Measurements from ENCODE around the gene ADAM15.

ADAM15 gene, protein sequence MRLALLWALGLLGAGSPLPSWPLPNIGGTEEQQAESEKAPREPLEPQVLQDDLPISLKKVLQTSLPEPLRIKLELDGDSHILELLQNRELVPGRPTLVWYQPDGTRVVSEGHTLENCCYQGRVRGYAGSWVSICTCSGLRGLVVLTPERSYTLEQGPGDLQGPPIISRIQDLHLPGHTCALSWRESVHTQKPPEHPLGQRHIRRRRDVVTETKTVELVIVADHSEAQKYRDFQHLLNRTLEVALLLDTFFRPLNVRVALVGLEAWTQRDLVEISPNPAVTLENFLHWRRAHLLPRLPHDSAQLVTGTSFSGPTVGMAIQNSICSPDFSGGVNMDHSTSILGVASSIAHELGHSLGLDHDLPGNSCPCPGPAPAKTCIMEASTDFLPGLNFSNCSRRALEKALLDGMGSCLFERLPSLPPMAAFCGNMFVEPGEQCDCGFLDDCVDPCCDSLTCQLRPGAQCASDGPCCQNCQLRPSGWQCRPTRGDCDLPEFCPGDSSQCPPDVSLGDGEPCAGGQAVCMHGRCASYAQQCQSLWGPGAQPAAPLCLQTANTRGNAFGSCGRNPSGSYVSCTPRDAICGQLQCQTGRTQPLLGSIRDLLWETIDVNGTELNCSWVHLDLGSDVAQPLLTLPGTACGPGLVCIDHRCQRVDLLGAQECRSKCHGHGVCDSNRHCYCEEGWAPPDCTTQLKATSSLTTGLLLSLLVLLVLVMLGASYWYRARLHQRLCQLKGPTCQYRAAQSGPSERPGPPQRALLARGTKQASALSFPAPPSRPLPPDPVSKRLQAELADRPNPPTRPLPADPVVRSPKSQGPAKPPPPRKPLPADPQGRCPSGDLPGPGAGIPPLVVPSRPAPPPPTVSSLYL

DNA sequence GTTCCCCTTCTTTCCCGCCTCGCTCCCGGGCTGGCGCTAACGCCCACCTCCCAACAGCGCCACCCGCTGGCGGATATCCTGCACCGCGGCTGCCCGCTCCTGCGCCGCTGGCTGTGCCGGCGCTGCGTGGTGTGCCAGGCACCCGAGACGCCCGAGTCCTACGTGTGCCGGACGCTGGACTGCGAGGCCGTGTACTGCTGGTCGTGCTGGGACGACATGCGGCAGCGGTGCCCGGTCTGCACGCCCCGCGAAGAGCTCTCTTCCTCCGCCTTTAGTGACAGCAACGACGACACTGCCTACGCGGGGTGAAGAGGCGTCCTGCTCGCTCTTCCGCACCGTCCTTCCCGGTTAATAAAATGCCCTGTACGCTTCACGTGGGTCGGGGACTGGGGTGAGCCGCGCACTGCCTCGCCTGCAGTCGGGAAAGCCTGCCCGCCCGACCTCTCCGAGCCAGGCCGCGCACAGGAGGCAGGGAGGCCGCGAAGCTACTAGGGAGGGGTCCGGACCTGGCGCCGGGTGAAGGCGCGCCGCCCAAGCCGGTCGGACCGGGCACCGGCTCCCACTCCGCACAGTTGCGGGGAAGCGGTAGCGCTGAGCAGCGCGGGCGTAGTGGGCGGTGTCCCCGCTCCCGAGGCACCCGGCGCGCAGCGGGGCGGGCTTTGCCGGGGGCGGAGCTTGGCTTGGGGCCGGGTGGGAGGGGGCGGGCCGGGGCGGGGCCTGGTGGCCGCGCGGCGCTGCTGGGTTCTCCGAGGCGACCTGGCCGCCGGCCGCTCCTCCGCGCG lies at the start of gene ADAM15:
ADAM15 (plus strand) TSS at position 757 of the 782 bp plus-strand sequence. CDS start 71 bp downstream, outside the sequence.
- no peaks in the 10 kb centered on the region for H3K9me3 Mint-ChIP-seq
- H3K36me3 Mint-ChIP-seq (ENCODE audit: insufficient read depth): peaks cover 4% of the 10 kb centered on the region
- peaks cover 22% of the 10 kb centered on the region for H3K4me1 Mint-ChIP-seq
- H3K27me3 Mint-ChIP-seq: no peaks in the 10 kb centered on the region
- ATAC-seq (replicated peaks; ENCODE audit: extremely low read depth, poor library complexity, severe bottlenecking) (peak; percentile 79), DNase-seq (ENCODE audit: low spot score in 2 of 2) (peak; percentile 57 to 77)
- H3K4me3 Mint-ChIP-seq: peak within 1 kb of the TSS; percentile 83
- no peak within 1 kb of the TSS for H3K27ac Mint-ChIP-seq (ENCODE audit: low read depth)

DNA sequence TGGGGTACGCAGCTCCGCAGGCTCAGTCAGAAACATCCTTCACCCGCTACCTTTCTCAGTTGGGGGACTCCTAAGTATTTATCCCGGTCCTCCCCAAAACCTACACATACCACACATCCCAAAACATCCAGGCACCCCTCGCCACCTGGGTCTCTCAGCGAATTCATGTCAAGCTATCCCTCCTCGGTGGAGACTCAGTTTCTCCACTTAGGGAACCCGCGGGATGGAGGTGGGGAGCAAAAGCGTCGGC lies 49.8 kb upstream of the ADAM15 start:
- H3K36me3 Mint-ChIP-seq (ENCODE audit: insufficient read depth): peaks cover 10% of the 10 kb centered on the region
- no peak for ATAC-seq (replicated peaks; ENCODE audit: extremely low read depth, poor library complexity, severe bottlenecking)
- no peaks in the 10 kb centered on the region for H3K27me3 Mint-ChIP-seq
- H3K4me3 Mint-ChIP-seq: peak overlapping the region; percentile 94
- peaks cover 52% of the 10 kb centered on the region for H3K4me1 Mint-ChIP-seq
- H3K9me3 Mint-ChIP-seq: no peaks in the 10 kb centered on the region
- peak overlapping the region; percentile 54 for H3K27ac Mint-ChIP-seq (ENCODE audit: low read depth)
- DNase-seq (ENCODE audit: low spot score in 2 of 2): no peak

DNA sequence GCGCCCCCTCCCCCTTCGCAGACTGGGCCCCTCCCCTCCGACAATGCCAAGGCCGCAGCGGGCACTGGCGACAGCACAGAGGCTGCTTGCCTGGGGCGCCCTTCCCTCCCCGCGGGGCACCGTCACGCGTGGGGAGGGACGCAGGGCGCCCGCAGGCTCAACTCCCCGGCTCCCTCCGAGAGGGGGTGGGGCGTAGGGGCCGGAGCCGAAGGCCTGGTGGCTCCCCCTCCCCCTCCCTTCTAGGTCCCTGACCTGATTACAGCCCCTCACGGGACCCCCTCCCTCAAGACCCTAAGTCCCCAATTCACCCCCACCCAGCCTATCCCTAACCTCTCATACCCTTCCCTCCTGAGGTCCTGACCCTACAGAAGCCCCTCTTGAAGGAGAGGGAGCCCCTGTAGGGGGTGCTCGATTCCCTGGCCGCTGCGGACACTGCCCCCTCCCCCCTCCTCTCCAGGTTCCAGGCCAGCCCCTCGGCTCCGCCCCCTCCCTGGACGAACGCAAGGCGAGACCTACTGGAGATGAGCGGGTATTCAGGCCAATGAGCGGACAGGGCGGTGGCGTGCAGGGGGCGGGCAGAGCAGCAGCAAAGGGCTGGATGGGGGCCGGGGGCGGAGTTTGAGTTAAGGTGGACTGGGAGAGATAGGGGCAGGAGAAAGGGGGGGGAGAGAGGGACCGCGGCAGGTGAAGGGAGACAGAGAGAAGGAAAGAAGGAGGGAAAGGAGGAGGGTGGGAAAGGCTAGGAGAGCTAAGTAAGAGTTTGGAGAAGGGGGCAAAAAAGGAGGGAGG lies 49.2 kb upstream of the ADAM15 start:
- H3K27me3 Mint-ChIP-seq: no peaks in the 10 kb centered on the region
- DNase-seq (ENCODE audit: low spot score in 2 of 2): peak; percentile 88 to 94
- H3K36me3 Mint-ChIP-seq (ENCODE audit: insufficient read depth): peaks cover 10% of the 10 kb centered on the region
- peaks cover 57% of the 10 kb centered on the region for H3K4me1 Mint-ChIP-seq
- H3K4me3 Mint-ChIP-seq: peak overlapping the region; percentile 94
- peak; percentile 82 for ATAC-seq (replicated peaks; ENCODE audit: extremely low read depth, poor library complexity, severe bottlenecking)
- H3K9me3 Mint-ChIP-seq: no peaks in the 10 kb centered on the region
- H3K27ac Mint-ChIP-seq (ENCODE audit: low read depth): peak overlapping the region; percentile 54

DNA sequence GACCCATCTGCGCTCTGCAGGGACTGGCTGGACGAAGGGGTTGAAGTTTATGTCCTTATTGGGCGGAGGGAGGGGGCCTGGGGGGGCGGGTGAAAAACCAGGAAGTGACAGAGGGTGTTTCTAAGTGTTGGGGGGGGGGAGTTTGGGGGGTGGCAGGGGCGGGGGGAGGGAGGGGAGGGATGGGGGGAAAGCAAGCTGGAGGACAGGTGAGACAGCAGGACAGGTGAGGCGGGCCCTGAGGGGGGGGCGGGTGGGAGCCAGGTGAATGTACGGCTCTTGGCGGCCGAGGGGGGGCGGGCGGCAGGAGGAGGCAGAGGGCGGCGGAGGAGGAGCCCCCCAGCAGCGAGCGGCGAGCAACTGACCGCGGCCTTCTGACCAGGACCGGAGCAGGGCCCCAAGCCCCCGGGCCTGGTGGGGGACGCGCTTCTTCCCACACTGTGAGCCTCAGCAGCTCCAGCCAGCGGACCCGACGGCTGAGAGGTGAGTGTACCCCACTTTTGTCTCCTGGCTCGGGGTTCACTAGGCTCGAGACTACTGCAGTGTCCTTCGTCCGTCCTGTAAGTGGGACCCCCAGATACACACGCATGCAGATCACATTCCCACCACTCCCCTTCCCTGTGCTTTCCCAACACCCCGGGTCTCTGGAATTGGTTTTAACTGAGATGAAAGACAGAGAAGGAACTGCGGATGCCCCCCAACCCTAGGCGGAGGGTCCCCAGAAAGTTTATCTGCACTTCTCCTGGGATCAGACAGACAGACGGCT lies 48.5 kb upstream of the ADAM15 start, which contains the start of gene ZBTB7B:
ZBTB7B (plus strand) TSS at position 339 of the 763 bp plus-strand sequence. CDS start 11,859 bp downstream, outside the sequence.
- peaks cover 55% of the 10 kb centered on the region for H3K4me1 Mint-ChIP-seq
- H3K27ac Mint-ChIP-seq (ENCODE audit: low read depth): peak within 1 kb of the TSS; percentile 92
- H3K4me3 Mint-ChIP-seq: peak within 1 kb of the TSS; percentile 94
- H3K36me3 Mint-ChIP-seq (ENCODE audit: insufficient read depth): peaks cover 10% of the 10 kb centered on the region
- DNase-seq (ENCODE audit: low spot score in 2 of 2) (no peak), ATAC-seq (replicated peaks; ENCODE audit: extremely low read depth, poor library complexity, severe bottlenecking) (peak; percentile 7)
- H3K9me3 Mint-ChIP-seq: no peaks in the 10 kb centered on the region
- H3K27me3 Mint-ChIP-seq: no peaks in the 10 kb centered on the region

DNA sequence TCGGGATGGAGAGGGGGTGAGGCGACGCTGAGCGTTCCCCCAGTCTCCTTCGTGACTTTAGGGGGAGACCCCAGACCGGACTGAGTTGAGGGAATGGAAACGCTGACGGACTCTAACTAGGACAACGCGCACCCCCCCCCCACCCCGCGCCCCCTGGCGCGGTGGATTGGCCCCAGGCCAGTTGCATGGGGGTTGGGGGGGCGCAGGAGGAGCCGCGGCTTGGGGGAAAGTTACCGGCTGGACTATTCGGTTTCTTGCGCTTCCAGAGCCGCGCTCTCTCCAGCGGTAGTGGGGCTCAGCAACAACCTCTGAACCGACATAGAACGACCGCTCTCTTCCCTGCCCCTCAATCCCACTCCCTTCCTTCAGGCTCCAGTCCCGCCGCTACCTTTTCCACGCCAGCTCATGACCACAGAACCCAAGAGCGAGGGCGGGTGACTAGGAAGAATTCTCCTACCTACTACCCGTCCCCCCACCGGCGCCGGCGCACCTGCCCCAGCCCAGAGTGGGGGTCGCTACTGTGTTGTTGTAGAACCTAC lies 47.8 kb upstream of the ADAM15 start:
- DNase-seq (ENCODE audit: low spot score in 2 of 2) (no peak), ATAC-seq (replicated peaks; ENCODE audit: extremely low read depth, poor library complexity, severe bottlenecking) (no peak)
- Mint-ChIP-seq H3K27ac (ENCODE audit: low read depth) (peak overlapping the region; percentile 92), H3K9me3 (no peaks in the 10 kb centered on the region), H3K27me3 (no peaks in the 10 kb centered on the region), H3K36me3 (ENCODE audit: insufficient read depth) (peaks cover 10% of the 10 kb centered on the region), H3K4me3 (peak overlapping the region; percentile 94), H3K4me1 (peaks cover 58% of the 10 kb centered on the region)

DNA sequence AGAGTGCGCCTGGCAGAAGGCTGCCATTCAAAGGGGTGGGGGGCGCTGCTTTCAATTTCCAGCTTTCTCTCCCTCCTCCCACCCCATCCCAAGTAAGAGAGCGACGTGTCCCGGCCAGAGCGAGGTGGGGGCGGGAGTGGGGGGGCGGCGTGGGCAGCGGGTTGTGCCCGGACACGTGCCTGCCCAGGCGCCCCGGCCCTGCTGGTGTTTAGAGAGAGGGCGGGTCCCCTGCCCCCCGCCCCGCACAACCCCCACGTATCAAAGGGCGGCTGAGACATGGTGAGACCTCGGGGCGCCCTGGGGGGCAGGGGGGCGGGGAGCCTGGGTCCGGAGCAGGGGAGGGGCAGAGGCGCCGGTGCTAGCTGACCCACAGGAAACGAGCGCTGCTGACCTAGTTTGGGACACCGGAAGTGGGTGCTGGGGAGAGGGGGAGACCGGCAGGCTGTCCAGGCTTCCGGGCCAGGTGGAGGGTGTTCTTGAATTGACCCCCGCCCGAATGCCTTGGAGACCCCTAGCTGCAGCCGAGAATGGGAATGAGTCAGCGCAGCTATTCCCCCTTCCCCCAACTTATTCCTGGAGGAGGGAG lies 47.3 kb upstream of the ADAM15 start:
- Mint-ChIP-seq H3K27ac (ENCODE audit: low read depth) (peak overlapping the region; percentile 92), H3K4me1 (peaks cover 62% of the 10 kb centered on the region), H3K9me3 (no peaks in the 10 kb centered on the region), H3K4me3 (peak overlapping the region; percentile 94), H3K27me3 (no peaks in the 10 kb centered on the region), H3K36me3 (ENCODE audit: insufficient read depth) (peaks cover 10% of the 10 kb centered on the region)
- ATAC-seq (replicated peaks; ENCODE audit: extremely low read depth, poor library complexity, severe bottlenecking) (no peak), DNase-seq (ENCODE audit: low spot score in 2 of 2) (no peak)

DNA sequence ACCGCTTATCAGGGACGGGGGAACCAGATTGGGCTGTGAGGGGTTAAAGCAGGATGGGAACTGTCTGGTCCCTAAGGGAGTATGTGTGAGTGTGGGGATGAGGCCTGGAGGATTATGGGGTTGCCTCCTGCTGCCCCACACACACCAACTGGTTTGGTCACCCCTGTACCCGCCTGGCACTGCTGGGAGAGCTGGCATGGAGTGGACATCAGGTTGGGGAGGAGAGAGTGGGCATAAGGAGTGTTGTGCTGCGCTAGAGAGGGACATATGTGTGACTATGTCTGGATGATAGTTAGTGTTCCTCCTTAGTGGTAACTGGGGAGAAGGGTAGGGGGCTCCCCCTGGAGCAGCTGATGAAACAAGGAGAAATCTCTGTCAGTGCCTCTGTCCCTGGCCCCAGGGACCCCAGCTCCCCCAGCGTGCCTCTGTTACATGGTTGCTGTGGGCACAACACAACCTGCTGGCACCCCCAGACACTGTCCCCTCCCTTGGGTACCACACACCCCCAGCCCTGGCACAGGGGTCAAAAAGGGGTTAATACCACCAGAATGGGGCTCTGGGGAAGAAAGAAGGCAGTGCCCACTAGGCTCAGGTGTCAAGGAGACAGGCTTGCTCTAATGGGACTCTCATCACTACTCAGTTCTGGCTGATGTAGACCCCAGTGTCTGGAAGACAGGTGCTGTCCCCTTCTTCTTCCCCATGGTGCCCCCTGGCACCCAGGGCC lies 46.6 kb upstream of the ADAM15 start:
- Mint-ChIP-seq H3K27me3 (no peaks in the 10 kb centered on the region), H3K36me3 (ENCODE audit: insufficient read depth) (peaks cover 8% of the 10 kb centered on the region), H3K27ac (ENCODE audit: low read depth) (peak overlapping the region; percentile 92), H3K4me1 (peaks cover 62% of the 10 kb centered on the region), H3K9me3 (no peaks in the 10 kb centered on the region), H3K4me3 (peak overlapping the region; percentile 94)
- DNase-seq (ENCODE audit: low spot score in 2 of 2) (no peak), ATAC-seq (replicated peaks; ENCODE audit: extremely low read depth, poor library complexity, severe bottlenecking) (no peak)

DNA sequence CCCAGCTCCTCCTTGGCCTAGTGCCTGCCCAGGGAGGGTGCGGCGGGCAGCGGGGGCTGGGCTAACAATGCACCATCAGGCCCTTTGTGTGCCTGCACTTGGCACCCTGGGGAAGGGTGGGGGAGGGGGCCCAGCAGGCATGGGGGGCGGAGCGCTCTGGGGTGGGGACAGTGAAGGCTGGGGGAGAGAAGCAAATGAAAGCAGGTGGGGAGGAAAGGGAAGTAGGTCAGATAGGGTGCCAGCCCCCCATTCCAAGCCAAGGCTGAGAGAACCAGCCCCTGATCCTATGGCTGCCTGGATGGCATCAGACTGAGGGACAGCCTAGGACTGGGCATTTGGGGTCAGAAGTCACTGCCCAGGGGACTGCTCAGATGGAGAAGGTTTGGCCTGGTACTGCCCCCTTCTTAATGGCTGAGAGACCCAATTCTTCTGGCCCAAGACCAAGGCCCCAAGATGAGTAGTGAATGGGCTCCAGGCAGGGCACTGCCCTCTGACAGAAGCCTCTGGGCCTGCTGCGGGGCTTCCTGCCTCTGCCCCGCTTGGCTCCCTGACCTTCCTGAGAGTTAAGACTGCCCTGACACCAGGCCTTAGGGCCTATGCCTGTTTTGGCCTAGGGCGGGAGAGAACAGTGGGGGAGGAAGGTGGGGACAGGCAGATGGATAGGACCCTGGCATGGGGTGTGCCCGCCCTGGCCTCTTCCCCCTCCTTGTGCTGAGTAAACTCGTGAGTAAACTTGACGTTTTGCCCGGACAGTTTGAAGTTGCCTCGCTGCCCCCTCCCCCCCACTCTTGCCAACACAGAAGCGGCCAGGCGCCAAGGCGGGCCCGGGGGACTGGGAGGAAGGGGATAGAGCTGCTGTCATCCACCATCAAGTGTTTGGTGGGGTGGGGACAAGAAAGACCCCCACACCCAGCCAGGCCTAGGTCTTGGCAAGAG lies 45.8 kb upstream of the ADAM15 start:
- peak overlapping the region; percentile 92 for H3K27ac Mint-ChIP-seq (ENCODE audit: low read depth)
- no peak for DNase-seq (ENCODE audit: low spot score in 2 of 2)
- H3K27me3 Mint-ChIP-seq: no peaks in the 10 kb centered on the region
- H3K4me3 Mint-ChIP-seq: peak overlapping the region; percentile 94
- ATAC-seq (replicated peaks; ENCODE audit: extremely low read depth, poor library complexity, severe bottlenecking): no peak
- H3K4me1 Mint-ChIP-seq: peaks cover 62% of the 10 kb centered on the region
- no peaks in the 10 kb centered on the region for H3K9me3 Mint-ChIP-seq
- H3K36me3 Mint-ChIP-seq (ENCODE audit: insufficient read depth): peaks cover 8% of the 10 kb centered on the region

DNA sequence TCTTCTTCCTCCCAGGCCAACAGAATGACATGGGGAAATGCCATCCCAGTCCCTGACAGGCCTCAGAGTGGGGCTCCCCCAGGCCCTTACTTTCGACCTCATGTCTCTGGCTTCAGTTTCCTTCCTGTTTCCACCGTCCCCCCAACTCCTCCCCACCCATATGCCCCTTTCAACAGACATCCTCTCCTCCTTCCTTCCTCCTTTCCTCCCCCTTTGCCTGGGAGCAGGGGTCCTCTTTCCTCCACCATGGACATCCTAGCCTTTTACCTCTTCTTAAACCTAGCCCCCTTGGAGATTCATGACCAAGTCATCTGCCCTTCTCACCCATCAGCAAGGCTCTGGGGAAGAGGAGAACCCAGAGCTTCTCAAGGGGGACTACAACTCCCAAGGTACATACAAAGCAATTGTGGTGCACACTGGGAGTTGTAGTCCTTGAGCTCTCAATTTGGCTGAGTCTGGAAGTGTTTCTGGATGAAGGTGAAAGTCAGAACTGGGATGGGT lies 44.5 kb upstream of the ADAM15 start:
- peaks cover 63% of the 10 kb centered on the region for H3K4me1 Mint-ChIP-seq
- ATAC-seq (replicated peaks; ENCODE audit: extremely low read depth, poor library complexity, severe bottlenecking): no peak
- H3K27ac Mint-ChIP-seq (ENCODE audit: low read depth): peak overlapping the region; percentile 87
- DNase-seq (ENCODE audit: low spot score in 2 of 2): no peak
- no peaks in the 10 kb centered on the region for H3K27me3 Mint-ChIP-seq
- H3K4me3 Mint-ChIP-seq: peak overlapping the region; percentile 17
- no peaks in the 10 kb centered on the region for H3K9me3 Mint-ChIP-seq
- H3K36me3 Mint-ChIP-seq (ENCODE audit: insufficient read depth): peaks cover 2% of the 10 kb centered on the region

Data from central memory CD8-positive, alpha-beta T cell (primary cell).